Measurements from ENCODE around the gene PSME2.
A peak's percentile ranks its signal among the peaks of the same experiment; 100 is the strongest.

Gene PSME2

DNA sequence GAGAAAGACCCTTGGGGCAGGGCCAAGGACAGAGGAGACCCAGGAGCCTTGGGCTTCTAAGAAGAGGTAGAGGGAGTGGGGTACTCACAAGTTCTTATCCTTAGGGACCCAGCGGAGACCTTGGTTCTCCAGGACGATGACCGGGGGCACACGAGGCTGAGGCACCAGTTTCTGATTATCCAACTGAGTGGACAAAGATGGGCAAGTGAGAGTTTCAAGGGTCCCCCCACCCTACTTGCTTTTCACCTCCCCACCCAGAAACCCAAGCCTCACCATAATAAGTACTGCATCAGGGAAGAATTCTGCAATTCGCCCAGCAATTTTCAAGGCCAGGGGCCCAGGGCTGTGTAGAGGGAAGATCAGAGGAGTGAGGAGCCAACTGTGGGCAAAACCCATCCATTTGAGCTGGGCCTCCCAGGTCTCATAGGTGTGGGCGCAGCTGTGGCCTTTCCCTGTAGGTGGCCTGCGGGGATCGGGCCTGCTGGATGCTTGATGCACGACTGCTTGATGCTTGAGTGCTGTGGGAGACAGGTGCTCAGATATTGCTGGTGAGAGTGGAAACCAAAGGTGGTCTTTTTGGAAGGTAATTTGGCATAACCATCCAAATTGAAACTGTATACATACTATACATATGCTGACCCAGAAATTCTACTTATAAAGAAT is 7.0 kb downstream of the PSME2 start:
- DNase-seq: no peak
- intact Hi-C loops (cut with DNase I): no loop called here

DNA sequence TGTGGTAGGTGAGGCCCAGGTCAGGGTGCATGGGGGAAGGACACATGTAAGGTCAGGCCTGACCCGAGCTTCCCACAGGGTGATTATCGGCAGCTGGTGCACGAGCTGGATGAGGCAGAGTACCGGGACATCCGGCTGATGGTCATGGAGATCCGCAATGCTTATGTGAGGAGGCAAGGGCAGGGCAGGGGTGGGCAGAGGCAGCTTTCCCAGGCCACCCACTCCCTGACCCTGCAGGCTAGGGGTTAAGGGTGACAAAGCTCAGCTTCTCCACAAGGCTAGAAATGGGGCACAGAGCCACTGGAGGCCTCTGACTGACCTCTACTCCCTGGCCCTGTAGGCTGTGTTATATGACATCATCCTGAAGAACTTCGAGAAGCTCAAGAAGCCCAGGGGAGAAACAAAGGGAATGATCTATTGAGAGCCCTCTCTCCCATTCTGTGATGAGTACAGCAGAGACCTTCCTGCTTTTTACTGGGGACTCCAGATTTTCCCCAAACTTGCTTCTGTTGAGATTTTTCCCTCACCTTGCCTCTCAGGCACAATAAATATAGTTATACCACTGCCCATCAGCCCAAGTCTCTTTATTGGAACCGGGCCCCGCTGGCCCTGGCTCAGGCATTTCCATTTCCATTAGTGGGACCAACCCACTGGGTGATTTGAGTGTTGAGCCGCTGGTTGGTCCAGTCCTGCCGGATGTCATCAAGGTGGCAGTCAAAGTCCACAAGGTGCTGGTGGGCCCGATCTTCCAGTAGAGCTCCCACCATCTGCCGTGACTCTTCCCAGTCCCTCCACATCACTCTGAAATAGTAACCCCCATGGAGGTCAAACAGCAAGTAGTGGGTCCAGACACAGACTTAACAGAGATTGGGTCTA is 7.8 kb downstream of the PSME2 start:
- intact Hi-C loops (cut with DNase I): no loop called here
- no peak for DNase-seq

DNA sequence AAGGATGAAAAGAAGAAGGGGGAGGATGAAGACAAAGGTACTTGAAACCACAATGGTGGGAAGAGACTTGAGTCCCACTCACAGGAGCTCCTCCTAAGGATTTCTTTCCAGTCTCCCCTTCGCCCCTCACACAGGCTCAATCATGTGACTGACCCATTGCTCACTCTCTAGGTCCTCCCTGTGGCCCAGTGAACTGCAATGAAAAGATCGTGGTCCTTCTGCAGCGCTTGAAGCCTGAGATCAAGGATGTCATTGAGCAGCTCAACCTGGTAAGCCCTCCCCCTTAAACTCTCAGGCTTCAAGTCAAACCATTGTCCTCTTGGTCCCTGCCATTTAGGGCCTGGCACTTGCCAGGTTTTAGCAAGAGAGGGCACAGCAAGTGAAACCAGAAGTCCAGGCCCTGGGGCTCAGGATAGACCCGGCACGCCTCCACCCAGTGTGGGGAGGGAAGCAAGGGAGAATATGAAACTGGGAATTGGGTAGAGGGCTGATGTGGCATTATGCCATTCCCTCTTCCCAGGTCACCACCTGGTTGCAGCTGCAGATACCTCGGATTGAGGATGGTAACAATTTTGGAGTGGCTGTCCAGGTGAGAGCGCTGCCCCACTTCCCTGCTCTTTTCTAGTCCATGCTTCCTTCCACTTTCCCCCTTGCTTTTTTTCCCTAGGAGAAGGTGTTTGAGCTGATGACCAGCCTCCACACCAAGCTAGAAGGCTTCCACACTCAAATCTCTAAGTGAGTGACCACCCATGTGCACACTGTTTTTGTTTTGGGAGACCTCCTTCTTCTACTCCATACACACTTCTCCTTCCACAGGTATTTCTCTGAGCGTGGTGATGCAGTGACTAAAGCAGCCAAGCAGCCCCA is 8.6 kb downstream of the PSME2 start:
- DNase-seq: no peak
- intact Hi-C loops (cut with DNase I): no loop called here

DNA sequence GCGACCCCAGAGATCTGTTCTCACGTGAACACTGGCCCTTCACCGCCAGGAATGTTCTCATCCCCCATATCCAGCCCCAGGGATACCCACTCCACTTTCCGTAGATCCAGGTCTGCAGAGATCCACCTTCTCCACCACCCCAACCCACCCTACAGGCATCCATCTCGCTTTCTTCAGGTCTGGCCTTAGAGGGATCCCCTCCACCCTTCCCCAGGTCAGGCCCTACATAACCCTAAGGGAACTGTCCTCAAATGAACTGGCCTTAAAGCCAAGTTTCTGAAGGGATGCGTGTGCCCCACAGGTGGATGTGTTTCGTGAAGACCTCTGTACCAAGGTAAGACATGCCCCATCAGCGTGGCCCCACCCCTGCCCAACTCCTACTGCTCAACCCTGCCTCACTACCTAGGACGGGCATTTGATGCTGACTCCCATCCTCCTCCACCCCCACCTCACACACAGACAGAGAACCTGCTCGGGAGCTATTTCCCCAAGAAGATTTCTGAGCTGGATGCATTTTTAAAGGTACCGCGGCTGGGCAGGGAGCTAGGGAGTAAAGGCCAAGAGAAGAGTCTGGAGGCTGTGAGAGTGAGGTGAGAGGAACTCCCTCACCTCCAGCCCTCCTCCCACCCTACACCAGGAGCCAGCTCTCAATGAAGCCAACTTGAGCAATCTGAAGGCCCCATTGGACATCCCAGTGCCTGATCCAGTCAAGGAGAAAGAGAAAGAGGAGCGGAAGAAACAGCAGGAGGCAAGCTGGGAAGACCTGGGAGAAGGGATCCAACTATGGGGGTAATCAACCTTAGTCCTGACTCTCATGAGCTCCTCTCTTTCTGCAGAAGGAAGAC is 9.5 kb downstream of the PSME2 start:
- intact Hi-C loops (cut with DNase I): no loop called here
- peak in 2 of 42 donors; percentile 20 to 47 for DNase-seq

DNA sequence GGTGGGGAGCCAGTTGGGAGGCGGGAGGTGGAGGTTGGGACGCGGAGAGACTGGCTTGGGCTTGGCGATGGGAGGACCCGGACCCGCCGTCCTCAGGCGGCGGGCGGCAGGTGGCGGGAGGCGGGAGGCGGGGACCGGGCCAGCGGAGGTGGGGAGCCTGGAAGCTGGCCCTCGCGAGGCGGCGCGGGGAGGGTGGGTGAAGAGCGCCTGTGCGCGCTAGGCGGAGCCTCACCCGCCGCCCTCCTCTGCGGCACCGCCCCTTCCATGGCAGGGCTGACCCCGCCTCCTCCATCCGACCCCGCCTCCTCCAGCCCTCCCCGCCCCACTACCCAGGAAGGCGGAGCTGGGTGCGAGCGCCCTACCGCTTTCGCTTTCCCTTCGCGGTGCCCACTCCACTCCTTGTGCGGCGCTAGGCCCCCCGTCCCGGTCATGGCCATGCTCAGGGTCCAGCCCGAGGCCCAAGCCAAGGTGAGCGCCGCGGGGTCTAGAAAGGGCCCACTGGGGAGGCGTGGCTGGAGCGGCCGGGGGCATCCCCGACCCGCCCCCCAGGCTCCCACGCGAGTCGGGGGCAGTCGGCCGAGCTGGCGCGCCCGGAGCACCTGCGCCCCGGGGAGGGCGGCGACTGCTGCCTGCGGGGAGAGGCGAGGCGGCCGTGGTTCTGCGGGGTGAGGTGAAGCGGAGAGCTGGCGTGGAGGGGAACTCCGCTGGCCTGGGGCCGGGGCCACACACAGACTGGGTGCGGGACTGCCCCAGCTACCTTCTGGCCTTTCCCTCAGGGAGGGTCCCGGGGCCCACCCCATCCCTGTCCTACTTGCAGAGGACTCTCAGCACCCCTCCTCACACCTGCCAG is 10.4 kb downstream of the PSME2 start, which contains the start of gene PSME1:
PSME1 (plus strand) TSS at position 361 of the 850 bp plus-strand sequence; CDS start at position 430, 69 bp downstream.
- intact Hi-C loops (cut with DNase I): no loop called here
- DNase-seq: peak; percentile 80 to 98 (median 95)

DNA sequence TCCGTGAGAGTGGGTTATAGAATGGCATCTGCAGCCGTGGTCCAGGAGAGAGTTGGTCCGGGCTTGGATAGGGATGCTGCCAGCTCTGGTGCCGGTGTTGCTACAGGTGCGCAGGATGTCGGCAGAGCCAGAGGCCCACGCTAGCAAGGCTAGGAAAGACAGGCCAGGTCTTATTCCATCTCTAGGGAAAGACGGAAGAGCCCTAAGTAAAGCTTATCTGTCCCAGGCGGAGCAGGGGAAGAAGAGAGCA is 10.9 kb downstream of the PSME2 start:
- intact Hi-C loops (cut with DNase I): no loop called here
- peak in 7 of 42 donors; percentile 17 to 47 (median 23) for DNase-seq

DNA sequence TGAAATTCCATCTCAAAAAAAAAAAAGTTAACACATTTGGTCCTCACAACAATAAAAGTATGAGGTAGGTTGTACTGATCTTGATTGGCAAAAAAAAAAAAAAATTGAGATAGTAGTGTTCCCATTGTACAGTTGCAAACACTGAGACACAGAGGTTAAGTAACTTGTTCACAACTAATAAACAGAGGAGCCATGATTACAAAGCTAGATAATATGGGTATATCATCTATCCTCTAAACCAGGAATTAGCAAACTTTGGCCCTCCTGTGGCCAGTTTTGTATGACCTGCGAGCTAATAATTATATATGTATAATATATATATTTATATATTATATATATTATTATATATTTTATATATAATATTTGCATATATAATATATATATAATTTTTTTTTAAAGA is 12.7 kb downstream of the PSME2 start:
- intact Hi-C loops (cut with DNase I): no loop called here
- no peak for DNase-seq

DNA sequence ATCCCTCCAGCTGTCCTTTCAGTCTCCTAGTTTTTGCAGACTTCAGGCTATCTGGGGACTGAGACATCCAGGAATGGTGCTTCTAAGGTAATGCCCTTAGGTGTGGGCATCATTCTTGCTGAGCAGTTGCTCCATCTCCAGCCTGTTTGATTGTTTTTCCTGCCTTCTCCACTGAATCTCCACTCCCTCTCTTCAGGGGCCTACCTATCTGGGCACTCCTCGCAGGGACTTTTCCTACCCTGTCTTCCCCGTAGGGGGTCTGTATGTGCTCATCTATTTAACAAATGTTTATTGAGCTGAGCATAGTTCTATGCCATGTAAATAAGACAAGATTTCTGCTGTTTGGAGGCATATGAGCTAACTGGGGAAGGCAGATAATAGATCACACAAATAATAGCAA is 13.4 kb downstream of the PSME2 start:
- intact Hi-C loops (cut with DNase I): no loop called here

DNA sequence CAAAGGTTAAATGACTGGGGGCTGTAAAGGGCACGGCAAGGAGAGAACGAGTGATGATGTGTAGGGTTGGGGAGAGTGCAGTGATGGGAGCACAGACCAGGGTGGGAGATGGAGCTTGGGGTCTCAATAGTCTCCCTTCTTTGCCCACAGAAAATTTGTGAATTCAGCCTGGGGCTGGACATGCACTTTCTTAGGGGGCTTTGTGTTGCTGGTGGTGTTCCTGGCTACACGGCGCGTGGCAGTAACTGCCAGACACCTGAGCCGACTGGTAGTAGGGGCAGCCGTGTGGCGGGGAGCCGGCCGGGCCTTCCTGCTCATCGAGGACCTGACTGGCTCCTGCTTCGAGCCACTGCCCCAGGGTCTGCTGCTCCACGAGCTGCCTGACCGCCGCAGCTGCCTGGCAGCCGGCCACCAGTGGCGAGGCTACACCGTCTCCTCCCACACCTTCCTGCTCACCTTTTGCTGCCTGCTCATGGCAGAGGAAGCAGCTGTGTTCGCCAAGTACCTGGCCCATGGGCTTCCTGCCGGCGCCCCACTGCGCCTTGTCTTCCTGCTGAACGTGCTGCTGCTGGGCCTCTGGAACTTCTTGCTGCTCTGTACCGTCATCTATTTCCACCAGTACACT is 14.2 kb downstream of the PSME2 start:
- intact Hi-C loops (cut with DNase I): no loop called here
- no peak for DNase-seq

More for the DNA sequence above, 13.4 kb downstream of the PSME2 start:
- DNase-seq: no peak

DNA sequence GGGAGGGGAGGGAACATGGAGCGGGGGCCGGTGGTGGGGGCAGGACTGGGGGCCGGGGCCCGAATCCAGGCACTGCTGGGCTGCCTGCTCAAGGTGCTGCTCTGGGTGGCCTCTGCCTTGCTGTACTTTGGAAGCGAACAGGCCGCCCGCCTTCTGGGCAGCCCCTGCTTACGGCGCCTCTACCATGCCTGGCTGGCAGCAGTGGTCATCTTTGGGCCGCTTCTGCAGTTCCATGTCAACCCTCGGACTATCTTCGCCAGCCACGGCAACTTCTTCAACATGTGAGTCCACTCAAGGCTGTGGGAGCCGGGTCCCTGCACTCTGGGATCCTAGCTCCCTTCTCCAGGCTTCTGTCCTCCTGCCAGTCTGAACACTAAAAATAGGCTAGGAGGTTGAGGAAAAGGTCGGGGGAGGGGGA is 14.9 kb downstream of the PSME2 start:
- DNase-seq: no peak
- intact Hi-C loops (cut with DNase I): no loop called here

DNA sequence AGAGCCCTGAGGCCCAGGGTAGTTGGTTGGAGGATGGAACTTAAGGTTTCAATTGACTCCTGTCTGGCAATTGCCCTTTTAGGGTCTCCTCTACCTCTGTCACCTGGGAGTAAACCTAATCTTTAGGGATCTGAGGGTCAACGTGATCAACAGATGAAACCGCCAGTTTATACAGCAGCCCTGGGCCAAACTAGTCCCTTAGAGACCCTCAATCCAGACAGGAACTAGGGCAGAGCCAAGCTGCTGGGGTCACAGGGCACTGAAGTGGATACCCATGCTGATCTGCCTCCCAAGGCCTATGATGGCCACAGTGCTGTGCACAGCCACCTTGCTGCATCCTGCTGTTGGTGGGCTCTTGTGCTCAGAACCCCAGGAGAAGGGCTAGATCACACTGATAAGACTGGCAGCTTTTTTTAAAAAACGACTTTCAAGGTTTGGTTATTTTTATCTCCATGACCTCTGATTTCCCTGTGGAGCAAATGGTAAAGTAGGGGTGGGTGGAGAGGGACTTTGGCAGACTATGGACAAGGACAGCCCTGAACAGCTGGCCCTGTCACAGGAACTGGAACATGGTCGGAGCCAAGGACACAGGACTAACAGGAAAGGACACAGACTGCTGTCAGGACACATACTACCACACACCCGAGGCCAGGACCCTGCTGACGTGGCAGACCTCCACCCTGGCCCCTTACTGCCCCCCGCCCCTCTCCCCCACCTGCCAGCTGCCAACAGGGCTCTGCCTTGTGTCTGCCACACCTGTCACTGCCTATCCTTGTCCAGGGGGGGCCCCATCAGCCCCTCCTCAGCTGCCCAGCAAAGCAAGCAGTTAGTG is 15.5 kb downstream of the PSME2 start:
- intact Hi-C loops (cut with DNase I): no loop called here
- DNase-seq: no peak

DNA sequence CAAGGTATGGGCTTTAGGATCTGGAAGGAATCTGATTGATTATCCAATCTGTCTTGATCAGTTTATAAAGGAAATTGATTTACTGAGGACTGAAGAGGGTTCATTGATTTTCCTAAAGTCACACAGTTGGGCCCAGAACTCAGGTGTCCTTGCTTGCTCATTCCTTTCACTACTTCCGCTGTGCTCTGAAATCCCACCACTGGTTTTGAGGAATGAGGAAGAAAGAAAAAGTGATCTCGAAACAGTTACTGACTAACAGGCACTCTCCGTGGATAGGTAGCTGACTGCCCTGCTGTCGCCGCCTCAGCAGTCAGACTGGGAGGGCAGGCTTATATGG is 16.1 kb downstream of the PSME2 start, which contains the start of gene FITM1:
FITM1 (plus strand) TSS at position 280 of the 337 bp plus-strand sequence. CDS start 905 bp downstream, outside the sequence.
- intact Hi-C loops (cut with DNase I): no loop called here

DNA sequence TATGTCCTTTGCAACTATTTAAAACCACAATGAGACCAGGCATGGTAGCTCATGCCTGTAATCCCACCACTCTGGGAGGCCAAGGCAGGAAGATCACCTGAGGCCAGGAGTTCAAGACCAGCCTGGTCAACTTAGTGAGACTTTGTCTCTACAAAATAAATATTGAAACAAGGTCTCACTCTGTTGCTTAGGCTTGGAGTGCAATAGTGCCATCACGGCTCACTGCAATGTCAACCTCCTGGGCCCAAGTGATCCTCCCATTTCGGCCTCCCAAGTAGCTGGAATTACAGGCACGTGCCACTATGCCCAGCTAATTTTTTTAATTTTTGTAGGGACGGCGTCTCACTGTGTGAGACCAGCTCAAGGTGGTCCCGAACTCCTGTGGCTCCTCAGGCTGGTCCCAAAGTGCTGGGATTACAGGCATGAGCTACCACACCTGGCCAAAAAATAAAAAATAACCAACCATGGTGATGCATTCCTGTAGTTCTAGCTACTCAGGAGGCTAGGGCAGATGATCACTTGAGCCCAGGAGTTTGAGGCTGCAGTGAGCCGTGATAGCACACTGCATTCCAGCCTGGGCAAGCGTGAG is 16.9 kb downstream of the PSME2 start:
- intact Hi-C loops (cut with DNase I): no loop called here
- no peak for DNase-seq

More for the DNA sequence above, 16.1 kb downstream of the PSME2 start, which contains the start of gene FITM1:
- no peak for DNase-seq

DNA sequence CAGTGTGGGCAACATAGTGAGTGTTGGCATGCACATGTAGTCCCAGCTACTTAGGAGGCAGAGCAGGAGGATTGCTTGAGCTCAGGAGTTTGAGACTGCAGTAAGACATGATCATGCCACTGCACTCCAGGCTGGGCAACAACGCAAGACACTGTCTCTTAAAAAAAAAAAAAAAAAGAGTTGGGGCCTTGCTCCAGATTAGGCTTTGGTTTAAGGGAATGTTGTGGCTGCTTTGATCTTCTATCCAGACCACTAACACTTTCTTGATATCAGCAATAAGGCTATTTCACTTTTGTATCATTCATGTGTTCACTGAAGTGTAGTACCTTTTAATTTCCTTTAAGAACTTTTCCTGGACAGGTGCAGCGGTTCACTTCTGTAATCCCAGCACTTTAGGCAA is 18.7 kb downstream of the PSME2 start:
- intact Hi-C loops (cut with DNase I): no loop called here
- no peak for DNase-seq

DNA sequence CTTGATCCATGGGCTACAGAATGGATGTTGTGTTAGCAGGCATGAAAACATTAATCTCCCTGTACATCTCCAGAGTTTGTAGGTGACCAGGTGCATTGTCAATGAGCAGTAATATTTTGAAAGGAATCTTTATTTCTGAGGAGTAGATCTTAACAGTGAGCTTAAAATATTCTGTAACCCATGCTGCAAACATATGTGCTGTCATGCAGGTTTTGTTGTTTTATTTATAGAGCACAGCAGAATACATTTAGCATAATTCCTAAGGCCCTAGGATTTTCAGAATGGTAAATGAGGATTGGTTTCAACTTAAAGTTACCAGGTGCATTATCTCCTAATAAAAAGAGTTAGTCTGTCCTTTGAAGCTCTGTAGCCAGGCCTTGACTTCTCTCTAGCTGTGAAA is 19.5 kb downstream of the PSME2 start:
- DNase-seq: no peak
- intact Hi-C loops (cut with DNase I): no loop called here

Measured in head of caudate nucleus (tissue), 42 donors.